ENCODE results near the gene FLT1. TPM values are rescaled to one million over a fixed set of nuclear protein-coding genes. Genes with fewer than 3 reads are reported as not detected.
A peak's percentile ranks its signal among the peaks of the same experiment; 100 is the strongest.

The FLT1 gene
- total RNA-seq, 2 donors from 2014 or later = 3.2 to 10.3 TPM

GRCh38 chr13:28441529-28441928 lies 53.4 kb downstream of the FLT1 start:
- H3K4me1 ChIP-seq (ENCODE audit: control insufficient read depth, insufficient read depth, low read length) = no peaks in the 10 kb centered on the region
- H3K4me3 Mint-ChIP-seq = no peak overlapping the region
- H3K36me3 ChIP-seq (ENCODE audit: control insufficient read depth, insufficient read depth, low read length) = no peaks in the 10 kb centered on the region
- H3K27me3 Mint-ChIP-seq (ENCODE audit: insufficient read depth) = no peaks in the 10 kb centered on the region
- peaks cover 20% of the 10 kb centered on the region for H3K4me1 Mint-ChIP-seq
- peaks cover 7% of the 10 kb centered on the region for H3K36me3 Mint-ChIP-seq (ENCODE audit: low read depth)
- DNase-seq = no peak
- H3K9ac ChIP-seq (ENCODE audit: extremely low read depth, low read length, poor library complexity, severe bottlenecking) = no peak overlapping the region
- H3K9me3 Mint-ChIP-seq = peaks cover 20% of the 10 kb centered on the region
- no peak overlapping the region for H3K4me3 ChIP-seq (ENCODE audit: low read length)
- H3K9me3 ChIP-seq (ENCODE audit: control insufficient read depth, low read length) = no peaks in the 10 kb centered on the region
- no peak overlapping the region for H3K27ac Mint-ChIP-seq
- no peaks in the 10 kb centered on the region for H3K27me3 ChIP-seq (ENCODE audit: control insufficient read depth, insufficient read depth, low read length, poor library complexity, severe bottlenecking)
- TF ChIP-seq, protein P1, sequence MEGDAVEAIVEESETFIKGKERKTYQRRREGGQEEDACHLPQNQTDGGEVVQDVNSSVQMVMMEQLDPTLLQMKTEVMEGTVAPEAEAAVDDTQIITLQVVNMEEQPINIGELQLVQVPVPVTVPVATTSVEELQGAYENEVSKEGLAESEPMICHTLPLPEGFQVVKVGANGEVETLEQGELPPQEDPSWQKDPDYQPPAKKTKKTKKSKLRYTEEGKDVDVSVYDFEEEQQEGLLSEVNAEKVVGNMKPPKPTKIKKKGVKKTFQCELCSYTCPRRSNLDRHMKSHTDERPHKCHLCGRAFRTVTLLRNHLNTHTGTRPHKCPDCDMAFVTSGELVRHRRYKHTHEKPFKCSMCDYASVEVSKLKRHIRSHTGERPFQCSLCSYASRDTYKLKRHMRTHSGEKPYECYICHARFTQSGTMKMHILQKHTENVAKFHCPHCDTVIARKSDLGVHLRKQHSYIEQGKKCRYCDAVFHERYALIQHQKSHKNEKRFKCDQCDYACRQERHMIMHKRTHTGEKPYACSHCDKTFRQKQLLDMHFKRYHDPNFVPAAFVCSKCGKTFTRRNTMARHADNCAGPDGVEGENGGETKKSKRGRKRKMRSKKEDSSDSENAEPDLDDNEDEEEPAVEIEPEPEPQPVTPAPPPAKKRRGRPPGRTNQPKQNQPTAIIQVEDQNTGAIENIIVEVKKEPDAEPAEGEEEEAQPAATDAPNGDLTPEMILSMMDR (conservative IDR thresholded peaks at IDR 0.05) = no peak
- H3K27ac ChIP-seq (ENCODE audit: low read depth, low read length) = no peak overlapping the region

GRCh38 chr13:28440774-28441504 lies 54.0 kb downstream of the FLT1 start:
- no peak overlapping the region for H3K9ac ChIP-seq (ENCODE audit: extremely low read depth, low read length, poor library complexity, severe bottlenecking)
- no peaks in the 10 kb centered on the region for H3K27me3 ChIP-seq (ENCODE audit: control insufficient read depth, insufficient read depth, low read length, poor library complexity, severe bottlenecking)
- H3K27ac ChIP-seq (ENCODE audit: low read depth, low read length) = no peak overlapping the region
- Mint-ChIP-seq H3K4me1 (peaks cover 22% of the 10 kb centered on the region), H3K9me3 (peaks cover 14% of the 10 kb centered on the region), H3K27me3 (ENCODE audit: insufficient read depth) (no peaks in the 10 kb centered on the region), H3K36me3 (ENCODE audit: low read depth) (peaks cover 6% of the 10 kb centered on the region), H3K4me3 (no peak overlapping the region), H3K27ac (no peak overlapping the region)
- 95 to 100% methylated on average over 3 to 4 of the region's 4 CpGs for WGBS, 2 experiments (ENCODE audit: insufficient coverage in 1 of 2, insufficient read length in 1 of 2)
- DNase-seq = no peak
- H3K9me3 ChIP-seq (ENCODE audit: control insufficient read depth, low read length) = no peaks in the 10 kb centered on the region
- no peak overlapping the region for H3K4me3 ChIP-seq (ENCODE audit: low read length)
- H3K36me3 ChIP-seq (ENCODE audit: control insufficient read depth, insufficient read depth, low read length) = no peaks in the 10 kb centered on the region
- TF ChIP-seq, protein P1 (conservative IDR thresholded peaks at IDR 0.05) = no peak
- no peaks in the 10 kb centered on the region for H3K4me1 ChIP-seq (ENCODE audit: control insufficient read depth, insufficient read depth, low read length)

DNA sequence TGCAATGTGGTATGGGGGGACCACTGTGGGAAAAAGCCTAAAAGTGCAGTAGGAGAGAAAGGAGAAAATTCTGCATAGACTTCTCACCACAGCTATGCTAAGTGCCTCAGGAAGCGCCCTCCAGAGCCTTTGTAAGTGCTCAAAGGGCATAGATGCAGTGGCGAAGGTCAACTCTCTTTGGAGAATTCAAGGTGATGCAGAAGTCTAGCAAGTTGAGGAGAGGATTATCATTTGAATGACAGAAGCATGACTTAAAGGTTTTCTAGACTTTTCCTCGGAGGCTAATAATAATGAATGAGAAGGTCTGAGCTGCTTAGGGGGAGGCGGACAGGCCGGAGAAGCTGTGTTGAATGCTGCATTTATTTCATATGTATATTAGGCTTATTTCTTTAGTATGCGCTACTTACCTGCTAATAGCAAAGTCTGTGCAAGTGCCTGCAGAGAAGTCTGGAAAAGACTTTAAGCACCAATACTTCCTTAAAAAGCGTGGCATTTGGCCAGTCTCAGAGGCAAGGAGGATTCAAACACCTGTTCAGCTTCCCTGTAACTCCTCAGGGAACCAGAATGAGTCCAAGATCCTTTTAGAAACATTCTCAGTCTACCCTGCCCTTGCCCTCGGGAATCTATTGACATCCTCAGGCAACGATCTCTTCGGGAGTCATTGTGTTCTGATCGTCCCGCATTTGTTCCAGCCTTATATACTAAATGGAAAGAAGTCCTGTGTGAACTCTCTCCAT lies 56.2 kb downstream of the FLT1 start:
- peaks cover 2% of the 10 kb centered on the region for H3K9me3 Mint-ChIP-seq
- Histone ChIP-seq H3K4me3 (ENCODE audit: low read length) (no peak overlapping the region), H3K9me3 (ENCODE audit: control insufficient read depth, low read length) (no peaks in the 10 kb centered on the region), H3K27ac (ENCODE audit: low read depth, low read length) (no peak overlapping the region), H3K9ac (ENCODE audit: extremely low read depth, low read length, poor library complexity, severe bottlenecking) (no peak overlapping the region), H3K36me3 (ENCODE audit: control insufficient read depth, insufficient read depth, low read length) (no peaks in the 10 kb centered on the region), H3K4me1 (ENCODE audit: control insufficient read depth, insufficient read depth, low read length) (no peaks in the 10 kb centered on the region), H3K27me3 (ENCODE audit: control insufficient read depth, insufficient read depth, low read length, poor library complexity, severe bottlenecking) (no peaks in the 10 kb centered on the region)
- peak overlapping the region; percentile 45 for H3K27ac Mint-ChIP-seq
- no peaks in the 10 kb centered on the region for H3K27me3 Mint-ChIP-seq (ENCODE audit: insufficient read depth)
- no peak overlapping the region for H3K4me3 Mint-ChIP-seq
- H3K36me3 Mint-ChIP-seq (ENCODE audit: low read depth) = peaks cover 2% of the 10 kb centered on the region
- 51 to 61% methylated on average over 6 to 12 of the region's 12 CpGs for WGBS, 2 experiments (ENCODE audit: insufficient coverage in 1 of 2, insufficient read length in 1 of 2)
- peaks cover 28% of the 10 kb centered on the region for H3K4me1 Mint-ChIP-seq
- TF ChIP-seq, protein P1 (conservative IDR thresholded peaks at IDR 0.05) = no peak
- peak; percentile 79 for DNase-seq
